Activated naive CD4-positive, alpha-beta T cell treated with anti-CD3 and anti-CD28 coated beads for 36 hours (primary cell): ENCODE measurements around the gene SH3TC1. TPM values are rescaled to one million over a fixed set of nuclear protein-coding genes. Genes with fewer than 3 reads are reported as not detected.

ENCODE experiments used
- CTCF ChIA-PET: fragments of 350-600 bp; sonication (Branson Sonifier 250); formaldehyde crosslinking; loops from one replicate; lab custom pipeline; 2021; ENCODE audit warnings: antibody characterized with exemption; lab: Charles Lee
- DNase-seq: peaks from one replicate; pipeline ENCODE4 v3.0.0-alpha.2; 2020
- H3K27ac Mint-ChIP-seq: one replicate; pipeline ENCODE4 v1.8.0; 2021; ENCODE audit warnings: mild to moderate bottlenecking, mixed read lengths
- H3K27me3 Mint-ChIP-seq: one replicate; pipeline ENCODE4 v1.8.0; 2021; ENCODE audit warnings: low read depth, mixed read lengths
- H3K36me3 Mint-ChIP-seq: one replicate; pipeline ENCODE4 v1.8.0; 2021; ENCODE audit warnings: low read depth, mixed read lengths
- H3K4me1 Mint-ChIP-seq: one replicate; pipeline ENCODE4 v1.8.0; 2021; ENCODE audit warnings: low read depth, mixed read lengths
- H3K4me3 Mint-ChIP-seq: one replicate; pipeline ENCODE4 v1.8.0; 2021; ENCODE audit warnings: mild to moderate bottlenecking, moderate library complexity, mixed read lengths
- H3K9me3 Mint-ChIP-seq: one replicate; pipeline ENCODE4 v1.8.0; 2021; ENCODE audit warnings: mixed read lengths
- intact Hi-C: fragments of 100-400 bp; cut with micrococcal nuclease; formaldehyde crosslinking; loops from one replicate; pipeline ENCODE4 v1.15.1; 2023
- total RNA-seq, 2 experiments: library from RNA; stranded (reverse); gene quantifications; one replicate each; pipeline ENCODE4 v1.2.3, GENCODE V29; 2021

SH3TC1 gene
- total RNA-seq, 2 experiments from 2014 or later = 17.9 to 23.6 TPM

- no peak for DNase-seq
- intact Hi-C loops = no loop called here
- Mint-ChIP-seq H3K9me3 (no peaks in the 10 kb centered on the region), H3K4me3 (no peak overlapping the region), H3K4me1 (no peaks in the 10 kb centered on the region), H3K27me3 (no peaks in the 10 kb centered on the region), H3K27ac (no peak overlapping the region), H3K36me3 (no peaks in the 10 kb centered on the region)
- CTCF ChIA-PET = interaction anchor here (0.6 to 0.7 kb wide), 2 partner anchors 11 to 59 kb away, joined by 3 to 4 read pairs; no protein-coding TSS in a partner anchor
These were observed 41.3 kb downstream of the SH3TC1 start for GRCh38 chr4:8240211-8241041.

- CTCF ChIA-PET = interaction anchor here (0.6 to 2.1 kb wide), 8 partner anchors 13 to 199 kb away, joined by 3 to 24 read pairs (median 5); partner anchors contain the start of genes ACOX3 and TRMT44
- no peak overlapping the region for H3K4me3 Mint-ChIP-seq
- intact Hi-C loops = no loop called here
- no peaks in the 10 kb centered on the region for H3K36me3 Mint-ChIP-seq
- no peaks in the 10 kb centered on the region for H3K27me3 Mint-ChIP-seq
- H3K4me1 Mint-ChIP-seq = no peaks in the 10 kb centered on the region
- H3K9me3 Mint-ChIP-seq = no peaks in the 10 kb centered on the region
- H3K27ac Mint-ChIP-seq = no peak overlapping the region
- DNase-seq = no peak
These were observed 42.2 kb downstream of the SH3TC1 start for GRCh38 chr4:8241211-8241779.

GRCh38 chr4:8241895-8242696 is 43.0 kb downstream of the SH3TC1 start:
- intact Hi-C loops = loop anchor here (1.0 to 2.0 kb wide), 3 partner anchors 65 to 352 kb away; no protein-coding TSS in a partner anchor
- H3K4me3 Mint-ChIP-seq = no peak overlapping the region
- H3K9me3 Mint-ChIP-seq = no peaks in the 10 kb centered on the region
- H3K27me3 Mint-ChIP-seq = no peaks in the 10 kb centered on the region
- no peaks in the 10 kb centered on the region for H3K4me1 Mint-ChIP-seq
- H3K27ac Mint-ChIP-seq = no peak overlapping the region
- CTCF ChIA-PET = interaction anchor here (0.6 to 2.1 kb wide), 19 partner anchors 10 to 1931 kb away, joined by 3 to 24 read pairs (median 3); partner anchors contain the start of genes ACOX3, SH3TC1 and TRMT44
- peak; percentile 83 for DNase-seq
- no peaks in the 10 kb centered on the region for H3K36me3 Mint-ChIP-seq

GRCh38 chr4:8242782-8243560 is 43.9 kb downstream of the SH3TC1 start:
- Mint-ChIP-seq H3K27me3 (no peaks in the 10 kb centered on the region), H3K9me3 (no peaks in the 10 kb centered on the region), H3K27ac (no peak overlapping the region), H3K36me3 (no peaks in the 10 kb centered on the region), H3K4me3 (no peak overlapping the region), H3K4me1 (no peaks in the 10 kb centered on the region)
- CTCF ChIA-PET = interaction anchor here (0.6 to 2.1 kb wide), 15 partner anchors 11 to 1930 kb away, joined by 3 to 24 read pairs (median 4); partner anchors contain the start of genes ACOX3, SH3TC1 and TRMT44
- intact Hi-C loops = loop anchor here (1.0 to 2.0 kb wide), 3 partner anchors 66 to 351 kb away; no protein-coding TSS in a partner anchor
- no peak for DNase-seq

- CTCF ChIA-PET = interaction anchor here (2.2 kb wide), 1 partner anchor 67 kb away, joined by 6 read pairs; no protein-coding TSS in a partner anchor
- intact Hi-C loops = no loop called here
These were observed 45.1 kb downstream of the SH3TC1 start for GRCh38 chr4:8244001-8244757.

GRCh38 chr4:8244931-8245460 is 45.9 kb downstream of the SH3TC1 start:
- no peaks in the 10 kb centered on the region for H3K9me3 Mint-ChIP-seq
- H3K27me3 Mint-ChIP-seq = no peaks in the 10 kb centered on the region
- H3K4me3 Mint-ChIP-seq = no peak overlapping the region
- no peaks in the 10 kb centered on the region for H3K4me1 Mint-ChIP-seq
- H3K27ac Mint-ChIP-seq = no peak overlapping the region
- CTCF ChIA-PET = interaction anchor here (1.1 to 2.2 kb wide), 2 partner anchors 68 to 158 kb away, joined by 6 read pairs; no protein-coding TSS in a partner anchor
- intact Hi-C loops = no loop called here
- no peaks in the 10 kb centered on the region for H3K36me3 Mint-ChIP-seq
- no peak for DNase-seq

More at GRCh38 chr4:8244001-8244757, 45.1 kb downstream of the SH3TC1 start:
- no peaks in the 10 kb centered on the region for H3K27me3 Mint-ChIP-seq
- no peaks in the 10 kb centered on the region for H3K4me1 Mint-ChIP-seq
- H3K36me3 Mint-ChIP-seq = no peaks in the 10 kb centered on the region
- no peaks in the 10 kb centered on the region for H3K9me3 Mint-ChIP-seq
- no peak overlapping the region for H3K4me3 Mint-ChIP-seq
- DNase-seq = no peak
- H3K27ac Mint-ChIP-seq = no peak overlapping the region

GRCh38 chr4:8245884-8246833 is 47.1 kb downstream of the SH3TC1 start:
- Mint-ChIP-seq H3K27me3 (no peaks in the 10 kb centered on the region), H3K4me1 (no peaks in the 10 kb centered on the region), H3K27ac (no peak overlapping the region), H3K36me3 (no peaks in the 10 kb centered on the region), H3K9me3 (no peaks in the 10 kb centered on the region), H3K4me3 (no peak overlapping the region)
- no peak for DNase-seq
- CTCF ChIA-PET = interaction anchor here (1.1 to 2.2 kb wide), 2 partner anchors 69 to 156 kb away, joined by 6 read pairs; no protein-coding TSS in a partner anchor
- intact Hi-C loops = no loop called here

- CTCF ChIA-PET = no interaction called here
- H3K4me1 Mint-ChIP-seq = no peaks in the 10 kb centered on the region
- no peak for DNase-seq
- intact Hi-C loops = no loop called here
- H3K4me3 Mint-ChIP-seq = no peak overlapping the region
- H3K9me3 Mint-ChIP-seq = no peaks in the 10 kb centered on the region
- H3K27me3 Mint-ChIP-seq = no peaks in the 10 kb centered on the region
- H3K36me3 Mint-ChIP-seq = no peaks in the 10 kb centered on the region
- no peak overlapping the region for H3K27ac Mint-ChIP-seq
These were observed 48.2 kb downstream of the SH3TC1 start for GRCh38 chr4:8247047-8247930.

GRCh38 chr4:8248091-8248490 is 49.0 kb downstream of the SH3TC1 start:
- H3K27ac Mint-ChIP-seq = no peak overlapping the region
- intact Hi-C loops = no loop called here
- no peaks in the 10 kb centered on the region for H3K9me3 Mint-ChIP-seq
- DNase-seq = no peak
- no peak overlapping the region for H3K4me3 Mint-ChIP-seq
- no peaks in the 10 kb centered on the region for H3K36me3 Mint-ChIP-seq
- H3K27me3 Mint-ChIP-seq = no peaks in the 10 kb centered on the region
- CTCF ChIA-PET = no interaction called here
- no peaks in the 10 kb centered on the region for H3K4me1 Mint-ChIP-seq
